NCI-H524 (cell line): ENCODE data around the gene RGR.

Experiments used
- DNase-seq, 2 experiments: peaks; one replicate each; lab custom pipeline; 2025; lab: John Stamatoyannopoulos, UW

The RGR gene

GRCh38 chr10:84296091-84296981 lies 51.5 kb downstream of the RGR start:
- no peak for DNase-seq

GRCh38 chr10:84298057-84298456 lies 53.2 kb downstream of the RGR start:
- DNase-seq: no peak

- no peak for DNase-seq
Observed at GRCh38 chr10:84302223-84302622, 57.4 kb downstream of the RGR start.

GRCh38 chr10:84306751-84307384 lies 62.0 kb downstream of the RGR start:
- DNase-seq: no peak

GRCh38 chr10:84308021-84308420 lies 63.2 kb downstream of the RGR start:
- DNase-seq: no peak

GRCh38 chr10:84308481-84309304 lies 63.8 kb downstream of the RGR start:
- DNase-seq: no peak
